ENCODE results near the gene GPBAR1.
A peak's percentile ranks its signal among the peaks of the same experiment; 100 is the strongest.

GPBAR1 gene, protein sequence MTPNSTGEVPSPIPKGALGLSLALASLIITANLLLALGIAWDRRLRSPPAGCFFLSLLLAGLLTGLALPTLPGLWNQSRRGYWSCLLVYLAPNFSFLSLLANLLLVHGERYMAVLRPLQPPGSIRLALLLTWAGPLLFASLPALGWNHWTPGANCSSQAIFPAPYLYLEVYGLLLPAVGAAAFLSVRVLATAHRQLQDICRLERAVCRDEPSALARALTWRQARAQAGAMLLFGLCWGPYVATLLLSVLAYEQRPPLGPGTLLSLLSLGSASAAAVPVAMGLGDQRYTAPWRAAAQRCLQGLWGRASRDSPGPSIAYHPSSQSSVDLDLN

DNA sequence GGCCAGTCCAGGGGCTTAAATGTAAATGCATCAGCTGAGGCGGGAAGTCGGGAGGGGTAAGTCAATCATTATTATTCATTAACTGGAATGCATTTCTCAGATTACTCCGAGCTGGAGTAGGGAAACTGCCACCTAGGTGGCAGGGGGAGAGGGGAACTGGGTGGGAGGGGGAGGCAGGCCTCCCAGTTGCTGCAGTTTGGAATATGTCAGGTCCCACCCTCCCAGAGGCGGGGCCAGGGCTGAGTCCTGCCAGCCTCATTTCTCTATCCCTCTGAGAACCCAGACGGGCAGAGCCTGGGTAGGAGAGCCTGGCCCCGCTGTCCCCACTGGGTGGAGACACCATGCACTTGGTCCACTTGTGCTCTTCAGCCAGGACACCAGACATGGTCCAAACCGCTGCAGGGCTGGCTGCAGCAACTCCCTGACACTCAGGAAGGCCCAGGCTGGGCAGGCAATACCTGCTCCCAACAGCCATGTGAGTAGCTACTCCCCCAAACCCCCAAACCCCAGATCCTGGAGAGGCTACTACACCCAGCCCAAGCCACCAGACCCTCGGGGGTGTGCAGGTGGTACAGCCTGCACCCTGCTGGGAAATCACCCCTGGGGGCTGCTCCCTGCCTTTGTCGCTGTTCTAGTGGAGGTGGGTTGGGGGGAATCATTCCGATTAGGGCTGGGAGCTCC lies at the start of gene GPBAR1:
Gene GPBAR1 (plus strand): TSS at position 274 of the 681 bp plus-strand sequence. CDS start 1,710 bp downstream, outside the sequence.
- DNase-seq (ENCODE audit: low read depth in 1 of 2, low spot score in 1 of 2) = no peak

DNA sequence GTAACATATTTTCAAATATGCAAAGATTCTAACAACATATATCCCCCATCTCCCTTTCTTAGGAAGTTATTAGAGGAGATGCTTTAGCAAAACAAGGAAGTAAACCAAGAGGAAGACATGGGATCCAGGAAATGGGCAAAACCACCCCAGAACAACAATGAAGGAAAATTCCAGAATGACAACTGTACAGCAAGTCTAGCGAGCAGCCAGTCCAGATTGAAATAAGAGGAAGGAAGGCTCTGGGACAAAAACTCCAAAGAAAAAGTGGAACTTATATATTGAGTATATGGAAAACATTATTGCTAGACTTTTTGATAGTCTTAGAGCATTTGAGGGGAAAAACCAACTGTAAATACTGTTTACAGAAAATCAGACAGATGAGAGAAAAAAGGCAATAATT lies 46.7 kb upstream of the GPBAR1 start:
- no peak for DNase-seq (ENCODE audit: low read depth in 1 of 2, low spot score in 1 of 2)

DNA sequence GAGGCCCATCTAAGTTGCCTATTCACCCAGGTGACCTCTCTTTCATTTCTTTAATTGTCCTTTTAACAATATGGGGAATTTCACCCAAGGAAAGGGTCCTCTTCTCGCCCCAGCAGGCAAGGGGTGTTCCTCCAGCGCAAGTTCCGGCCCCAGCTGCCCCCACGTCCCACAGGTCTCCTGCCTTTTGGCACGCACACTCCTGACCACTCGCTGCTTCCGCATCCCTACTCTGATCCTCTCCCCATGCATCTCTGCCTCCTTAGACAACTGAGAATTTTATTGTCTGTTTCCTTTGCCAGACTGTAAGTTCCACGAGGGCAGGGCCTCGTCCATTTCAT lies 44.5 kb upstream of the GPBAR1 start:
- no peak for DNase-seq (ENCODE audit: low read depth in 1 of 2, low spot score in 1 of 2)

DNA sequence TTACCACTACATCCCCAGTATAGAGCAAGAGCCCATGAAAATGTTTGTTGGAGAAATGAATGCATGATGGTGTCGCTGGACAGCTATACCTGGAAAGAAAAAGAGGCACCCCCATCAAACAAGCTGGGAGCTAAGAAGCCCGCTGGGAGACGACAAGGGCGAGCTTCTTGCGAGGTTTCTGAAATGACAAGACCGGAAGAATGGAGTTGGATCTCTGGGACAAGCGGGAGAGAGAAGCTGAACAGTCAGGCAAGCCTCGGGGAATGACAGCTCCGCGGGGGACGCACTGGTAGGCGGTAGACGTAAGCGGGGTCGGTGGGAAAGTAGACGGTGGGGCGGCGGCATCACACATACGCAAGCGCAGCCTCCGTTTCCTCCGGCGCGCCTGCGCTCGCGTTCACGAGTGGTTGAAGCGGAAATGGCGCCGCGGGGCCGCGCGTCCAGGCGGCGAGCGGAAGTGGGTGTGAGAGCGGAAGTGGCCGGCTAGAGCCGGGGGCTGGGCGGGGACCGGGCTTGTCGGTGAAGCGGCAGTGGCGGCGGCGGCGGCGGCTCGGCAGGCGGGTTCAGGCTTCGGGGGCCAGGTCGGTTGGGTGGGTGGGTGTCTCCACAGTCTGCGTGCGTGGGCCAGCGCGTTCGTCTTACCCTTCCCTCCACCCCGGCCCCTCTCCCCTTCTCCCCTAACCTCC lies 44.0 kb upstream of the GPBAR1 start, which contains the start of gene ARPC2:
Gene ARPC2 (plus strand): TSS at position 516 of the 686 bp plus-strand sequence. CDS start 282 bp downstream, outside the sequence.
- peak; percentile 90 to 91 for DNase-seq (ENCODE audit: low read depth in 1 of 2, low spot score in 1 of 2)

DNA sequence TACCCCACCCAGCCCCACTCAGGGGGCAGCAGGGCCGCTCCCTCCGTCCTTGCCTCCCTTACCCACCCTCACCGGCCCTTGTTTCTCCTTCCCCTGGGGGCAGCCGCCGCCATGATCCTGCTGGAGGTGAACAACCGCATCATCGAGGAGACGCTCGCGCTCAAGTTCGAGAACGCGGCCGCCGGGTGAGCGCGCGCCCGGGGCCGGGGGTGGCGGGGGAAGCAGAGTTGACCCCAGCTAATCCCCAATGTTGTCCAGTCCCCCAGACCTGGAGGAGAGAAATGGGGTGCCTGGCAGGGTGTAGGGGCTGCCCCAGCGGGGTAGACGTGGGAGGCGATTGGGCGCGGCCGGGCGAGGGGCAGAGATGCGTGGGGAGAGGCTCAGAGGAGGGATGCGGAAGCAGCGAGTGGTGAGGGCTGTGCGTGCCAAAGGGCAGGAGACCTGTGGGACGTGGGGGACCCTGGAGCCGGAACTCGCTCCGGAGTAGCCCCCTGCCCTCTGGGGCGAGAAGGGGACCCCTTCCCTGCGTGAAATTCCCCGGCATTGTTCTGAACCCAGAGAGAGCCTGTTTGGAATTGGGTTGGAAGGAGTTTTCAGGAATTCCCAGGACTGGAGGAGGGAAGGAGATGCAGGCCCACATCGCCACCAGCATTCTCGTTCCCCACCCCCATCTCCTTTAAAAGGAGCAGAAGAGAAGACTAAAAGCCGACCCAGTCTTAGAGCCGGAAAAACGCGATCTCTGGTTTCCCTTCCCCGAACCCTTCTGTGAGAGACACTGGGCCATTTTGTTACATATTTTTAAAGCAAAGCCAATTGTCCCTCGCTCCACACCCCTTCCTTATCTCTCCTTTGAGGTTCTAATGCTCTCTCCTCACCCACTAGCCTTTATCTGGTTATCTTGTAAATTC lies 43.2 kb upstream of the GPBAR1 start:
- DNase-seq (ENCODE audit: low read depth in 1 of 2, low spot score in 1 of 2) = peak; percentile 36 to 61

DNA sequence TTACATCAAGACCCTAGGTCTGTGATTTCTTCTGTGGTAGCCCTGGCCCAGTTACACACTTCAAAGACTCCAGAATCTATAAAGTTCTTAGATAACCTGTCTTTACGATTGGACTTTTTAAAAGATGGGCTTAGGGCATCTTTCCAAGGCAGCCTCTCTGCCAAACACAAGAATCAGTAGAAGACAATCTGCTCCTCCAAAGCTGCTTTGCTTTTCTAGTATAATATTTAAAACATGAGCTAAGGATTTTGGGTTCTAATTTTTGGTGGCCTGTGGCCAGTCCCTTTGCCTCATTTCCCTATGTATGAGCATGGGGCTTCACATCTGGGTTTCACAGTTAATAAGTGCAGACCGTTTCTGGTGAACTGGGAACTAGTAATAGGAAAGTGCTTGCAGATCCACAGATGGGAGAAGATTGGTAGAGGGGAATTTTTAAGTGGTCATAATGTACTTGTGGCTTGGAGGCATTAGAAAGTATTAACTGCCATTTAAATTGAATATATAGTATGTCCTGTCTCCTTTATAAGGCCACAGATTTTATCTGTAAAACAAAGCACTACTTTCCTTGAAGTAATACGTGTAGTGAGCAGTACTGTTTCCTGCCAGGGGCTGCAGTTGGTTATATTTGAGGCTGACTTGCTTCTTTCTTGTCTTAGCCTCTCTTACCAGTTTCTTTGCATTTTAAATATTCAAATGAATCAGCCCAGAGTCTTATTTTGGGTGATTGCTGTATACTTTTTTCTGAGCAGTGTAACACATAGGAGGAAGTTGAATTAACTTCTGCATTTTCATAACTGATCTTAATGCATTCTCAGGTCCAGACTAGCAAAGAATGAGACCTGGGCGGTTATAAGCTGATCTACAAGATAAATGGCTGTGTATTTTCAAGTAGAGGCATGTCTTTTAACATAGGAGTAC lies 42.3 kb upstream of the GPBAR1 start:
- DNase-seq (ENCODE audit: low read depth in 1 of 2, low spot score in 1 of 2) = no peak

DNA sequence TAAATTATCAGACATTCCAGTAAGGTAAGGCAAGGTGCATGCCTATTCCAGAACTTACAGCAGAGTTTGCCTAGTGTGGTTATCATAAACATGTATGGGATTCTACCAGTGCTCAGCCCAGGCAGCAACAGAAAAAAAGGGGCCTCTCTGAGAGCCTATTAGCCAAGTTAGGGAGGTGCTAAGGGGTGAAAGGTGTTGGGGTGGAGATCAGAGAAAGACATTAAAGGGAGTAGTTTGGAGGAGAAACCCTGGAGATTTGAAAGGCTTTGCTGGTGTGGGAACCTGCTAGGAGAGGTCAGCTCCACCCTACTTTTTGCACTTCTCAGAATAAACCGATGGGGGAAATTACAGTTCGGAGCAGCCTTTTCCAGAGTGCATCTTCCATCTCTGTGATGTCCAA lies 40.9 kb upstream of the GPBAR1 start:
- DNase-seq (ENCODE audit: low read depth in 1 of 2, low spot score in 1 of 2) = no peak

DNA sequence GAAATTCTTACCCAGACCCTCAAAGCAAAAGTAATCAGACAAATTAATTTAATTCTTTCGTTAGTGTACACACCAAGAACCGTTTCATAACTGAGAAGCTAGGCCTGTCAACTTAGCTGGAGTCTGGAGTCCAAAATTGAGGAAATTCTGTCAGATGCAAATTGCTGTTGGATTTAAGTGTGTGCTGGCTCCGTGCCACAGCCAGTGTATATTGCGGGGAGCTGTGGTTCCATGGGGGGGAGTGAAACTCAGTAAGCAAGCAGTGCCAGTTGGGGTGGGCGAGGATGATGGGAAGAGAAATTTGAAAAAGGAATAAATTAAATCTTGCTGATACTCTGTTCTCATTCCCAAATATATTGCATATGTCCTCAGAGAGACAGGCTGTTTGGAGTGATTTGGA lies 39.8 kb upstream of the GPBAR1 start:
- DNase-seq (ENCODE audit: low read depth in 1 of 2, low spot score in 1 of 2) = no peak

DNA sequence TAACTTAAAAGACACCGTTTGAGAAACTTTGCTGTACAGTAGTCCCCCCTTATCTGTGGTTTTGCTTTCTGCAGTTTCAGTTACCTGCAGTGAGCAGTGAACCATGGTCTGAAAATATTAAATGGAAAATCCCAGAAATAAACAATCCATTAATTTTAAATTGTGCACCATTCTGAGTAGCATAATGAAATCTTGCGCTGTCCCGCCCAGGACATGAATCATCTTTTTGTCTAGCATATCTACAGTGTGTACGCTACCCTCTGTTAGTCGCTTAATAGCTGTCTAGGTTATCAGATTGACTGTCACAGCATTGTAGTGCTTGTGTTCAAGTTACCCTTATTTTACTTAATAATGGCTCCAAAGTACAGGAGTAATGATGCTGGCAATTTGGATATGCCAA lies 37.8 kb upstream of the GPBAR1 start:
- no peak for DNase-seq (ENCODE audit: low read depth in 1 of 2, low spot score in 1 of 2)

DNA sequence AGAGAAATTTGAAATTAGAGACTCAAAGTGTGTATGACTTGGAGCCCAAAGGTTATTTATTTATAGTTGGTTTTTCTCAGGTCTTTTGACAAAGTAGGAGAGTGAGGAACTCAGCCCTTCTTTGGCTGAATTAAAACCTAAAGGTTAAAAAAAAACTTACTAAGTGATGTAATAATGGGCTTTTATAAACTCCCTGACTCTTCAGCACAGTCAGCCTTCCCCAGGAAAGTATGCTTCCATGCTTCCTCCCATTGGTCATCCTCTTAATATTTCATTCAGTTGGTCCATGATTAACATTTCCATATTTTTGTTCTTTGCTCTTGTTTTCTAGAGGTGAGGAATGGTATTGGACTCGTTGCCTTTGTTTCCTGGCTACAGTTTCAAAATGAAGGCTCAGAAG lies 36.6 kb upstream of the GPBAR1 start:
- DNase-seq (ENCODE audit: low read depth in 1 of 2, low spot score in 1 of 2) = no peak

DNA sequence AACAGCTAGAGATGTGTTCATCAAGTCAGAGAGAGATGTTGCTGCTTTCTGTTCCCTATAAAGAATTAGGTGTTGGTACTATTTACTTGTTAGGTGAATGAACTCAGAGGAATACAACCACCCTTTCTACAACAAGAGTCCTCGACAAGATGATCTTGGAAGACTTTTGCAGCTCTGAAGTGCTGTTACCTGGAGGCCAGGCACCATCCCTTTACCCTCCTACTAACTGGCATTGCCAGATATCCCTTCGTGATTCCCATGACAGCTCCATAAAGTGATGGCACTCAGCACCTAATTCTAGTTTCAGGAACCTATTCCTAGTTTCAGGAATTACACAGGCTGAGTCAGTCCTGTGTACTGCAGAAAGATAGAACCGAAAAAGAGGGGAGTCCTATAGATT lies 33.9 kb upstream of the GPBAR1 start:
- no peak for DNase-seq (ENCODE audit: low read depth in 1 of 2, low spot score in 1 of 2)

DNA sequence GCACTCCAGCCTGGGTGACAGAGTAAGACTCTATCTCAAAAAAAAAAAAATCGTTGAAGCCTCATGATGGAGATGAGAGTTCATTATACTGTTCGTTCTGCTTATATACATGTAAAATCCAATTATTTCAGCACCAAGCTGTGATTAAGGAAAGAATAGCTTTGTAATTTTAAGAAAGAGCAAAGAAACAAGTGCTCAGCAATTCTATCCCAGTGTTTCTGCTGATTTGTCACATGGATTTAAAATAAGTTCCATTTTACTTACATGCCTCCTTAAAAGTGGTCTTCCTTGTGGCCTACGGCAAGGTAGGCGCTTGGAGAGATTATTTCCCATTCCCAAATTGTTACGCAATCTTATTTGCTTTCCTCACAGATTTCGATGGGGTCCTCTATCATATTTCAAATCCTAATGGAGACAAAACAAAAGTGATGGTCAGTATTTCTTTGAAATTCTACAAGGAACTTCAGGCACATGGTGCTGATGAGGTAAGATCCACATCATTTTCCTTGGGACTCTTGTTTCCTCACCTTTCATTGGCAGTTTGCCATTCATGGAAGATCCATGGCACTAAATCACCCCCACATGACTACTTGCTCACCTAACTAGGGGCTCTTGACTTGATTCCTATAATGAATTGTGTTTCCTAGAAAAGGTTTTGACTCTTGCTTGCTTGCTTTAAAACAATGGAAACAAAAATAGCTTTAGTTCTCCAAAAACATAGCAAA lies 32.3 kb upstream of the GPBAR1 start:
- DNase-seq (ENCODE audit: low read depth in 1 of 2, low spot score in 1 of 2) = no peak

DNA sequence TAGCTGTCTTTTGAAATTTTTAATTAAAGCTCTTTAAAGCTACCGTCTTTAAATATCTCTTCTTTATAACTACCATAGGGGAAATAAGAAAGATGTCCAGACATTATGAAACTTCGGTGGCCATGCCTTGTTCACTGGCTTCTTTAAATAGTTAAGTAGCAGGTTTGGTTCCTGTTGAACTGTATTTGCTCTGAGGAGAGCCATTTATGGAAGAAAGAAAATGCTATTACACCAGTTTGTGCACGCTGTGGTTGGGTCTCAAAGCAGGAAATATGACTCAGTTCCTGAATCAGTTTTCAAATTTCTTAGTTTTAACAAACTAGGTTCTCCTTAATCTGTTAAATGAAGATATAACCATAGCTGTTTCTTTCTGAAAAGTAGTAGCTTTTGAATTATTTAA lies 31.6 kb upstream of the GPBAR1 start:
- DNase-seq (ENCODE audit: low read depth in 1 of 2, low spot score in 1 of 2) = no peak

DNA sequence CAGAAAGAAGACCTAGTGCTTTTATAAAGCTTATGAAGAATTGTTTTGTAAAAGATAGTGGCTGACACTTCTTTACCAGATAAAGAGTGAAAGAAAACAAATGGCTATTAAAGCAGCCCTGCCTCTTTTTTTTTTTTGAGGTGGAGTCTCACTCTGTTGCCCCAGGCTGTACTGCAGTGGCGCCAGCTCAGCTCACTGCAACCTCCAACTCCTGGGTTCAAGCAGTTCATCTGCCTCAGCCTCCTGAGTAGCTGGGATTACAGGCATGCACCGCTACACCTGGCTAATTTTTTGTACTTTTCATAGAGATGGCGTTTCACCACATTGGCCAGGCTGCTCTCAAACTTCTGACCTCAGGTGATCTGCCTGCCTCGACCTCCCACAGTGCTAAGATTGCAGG lies 31.0 kb upstream of the GPBAR1 start:
- no peak for DNase-seq (ENCODE audit: low read depth in 1 of 2, low spot score in 1 of 2)

DNA sequence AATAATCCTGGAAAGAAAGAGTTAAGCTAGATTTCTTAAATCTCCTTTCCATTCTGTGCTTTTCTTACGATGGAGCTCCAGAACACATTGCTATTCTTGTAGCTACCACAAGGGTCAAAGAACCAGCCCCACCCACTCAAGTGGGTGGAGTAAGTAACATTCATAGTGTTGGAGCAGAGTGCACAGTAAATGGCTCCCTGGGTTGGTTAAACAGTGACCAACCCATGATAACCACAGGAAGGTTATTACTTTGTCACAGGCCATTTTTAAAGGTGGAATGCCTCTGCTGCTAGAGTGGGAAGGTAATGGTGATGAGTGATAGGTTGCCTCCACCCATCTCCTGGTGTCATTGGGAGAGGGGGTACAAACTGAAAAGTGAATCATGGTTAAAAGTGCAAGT lies 29.9 kb upstream of the GPBAR1 start:
- no peak for DNase-seq (ENCODE audit: low read depth in 1 of 2, low spot score in 1 of 2)

DNA sequence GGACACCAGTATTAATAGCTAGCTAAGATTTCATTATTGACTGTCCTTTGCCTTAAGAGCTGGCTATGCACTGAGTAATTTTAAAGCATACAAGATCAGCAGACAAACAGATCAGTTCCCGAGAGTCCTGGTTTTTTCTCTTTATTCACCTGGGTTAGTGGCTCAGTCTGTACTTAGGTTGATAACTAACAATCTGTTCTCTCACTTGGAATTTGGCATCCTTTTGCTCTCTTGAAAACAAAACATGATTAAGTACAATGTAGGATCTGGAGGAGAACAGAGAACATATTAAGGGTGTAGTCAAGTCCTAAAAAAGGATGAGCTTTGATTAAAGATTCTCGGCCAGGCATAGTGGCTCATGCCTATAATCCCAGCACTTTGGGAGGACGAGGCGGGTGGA lies 27.3 kb upstream of the GPBAR1 start:
- no peak for DNase-seq (ENCODE audit: low read depth in 1 of 2, low spot score in 1 of 2)

DNA sequence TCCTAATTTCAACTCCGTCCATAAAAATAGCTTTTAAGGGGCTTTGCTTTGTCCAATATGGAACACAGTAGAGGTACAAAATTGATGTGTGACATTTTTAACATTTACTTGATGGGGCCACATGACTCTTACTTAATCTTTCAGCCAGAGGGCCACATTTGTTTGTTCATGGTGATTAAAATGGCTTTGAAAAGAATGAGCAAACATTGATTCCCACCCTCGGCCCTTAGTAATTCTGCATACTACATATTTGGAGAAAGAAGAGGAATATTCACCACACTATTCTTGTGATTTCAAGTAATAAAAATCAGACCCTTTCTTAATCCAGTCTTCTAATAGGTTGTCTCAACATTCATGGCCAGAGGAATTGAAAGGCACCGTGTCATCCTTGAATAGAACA lies 26.3 kb upstream of the GPBAR1 start:
- DNase-seq (ENCODE audit: low read depth in 1 of 2, low spot score in 1 of 2) = no peak

DNA sequence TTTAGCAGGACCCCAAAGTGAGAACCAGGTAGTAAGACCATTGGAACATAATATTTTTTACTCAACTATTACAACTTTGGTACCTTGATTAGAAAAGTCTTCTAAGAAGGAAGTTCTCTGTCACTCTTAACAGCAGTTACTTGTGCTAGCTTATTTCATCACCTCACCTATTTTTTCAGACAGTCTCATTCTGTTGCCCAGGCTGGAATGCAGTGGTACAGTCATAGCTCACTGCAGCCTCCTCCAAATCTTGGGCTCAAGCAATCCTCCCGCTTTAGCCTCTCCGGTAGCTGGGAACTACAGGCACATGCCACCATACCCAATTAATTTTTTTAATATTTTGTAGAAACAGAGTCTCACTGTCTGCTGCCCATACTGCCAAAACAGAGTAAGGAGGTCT lies 25.8 kb upstream of the GPBAR1 start:
- no peak for DNase-seq (ENCODE audit: low read depth in 1 of 2, low spot score in 1 of 2)

DNA sequence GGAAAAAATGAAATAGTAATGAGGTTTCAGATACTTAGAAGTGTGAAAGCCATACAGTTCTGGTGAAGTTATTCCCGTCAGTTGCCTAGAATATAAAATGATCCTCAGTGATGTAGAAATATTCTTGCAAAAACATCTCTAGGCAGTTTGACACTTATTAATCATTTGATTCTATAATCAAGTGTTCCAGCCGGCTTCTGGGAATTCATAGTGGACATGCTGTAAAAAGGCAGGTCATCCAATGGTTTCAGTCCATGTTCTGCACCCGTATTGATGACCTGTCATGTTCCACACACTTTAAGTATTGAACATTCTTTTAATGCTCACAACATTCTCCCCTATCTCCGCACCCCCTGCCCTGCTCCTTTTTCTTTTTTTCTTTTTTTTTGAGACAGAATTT lies 24.0 kb upstream of the GPBAR1 start:
- no peak for DNase-seq (ENCODE audit: low read depth in 1 of 2, low spot score in 1 of 2)

DNA sequence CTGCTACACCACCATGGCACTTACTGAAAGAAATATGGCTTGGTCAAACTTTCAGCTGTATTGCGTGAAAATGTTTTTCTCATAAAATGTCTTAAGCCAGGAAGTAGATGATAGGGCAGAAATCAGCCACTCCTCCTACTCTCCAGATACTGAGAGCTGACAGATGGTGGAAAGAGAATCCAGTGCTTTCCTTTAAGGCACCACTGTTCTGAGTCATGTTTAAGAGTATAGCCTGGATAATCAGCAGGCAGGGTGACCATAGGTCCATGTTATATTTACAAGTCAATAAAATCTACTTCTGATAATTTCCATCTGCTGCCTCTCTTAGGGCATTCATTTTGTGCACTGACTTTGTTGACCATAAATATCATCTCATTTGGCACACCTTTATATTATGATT lies 21.9 kb upstream of the GPBAR1 start:
- DNase-seq (ENCODE audit: low read depth in 1 of 2, low spot score in 1 of 2) = no peak

Measured in stimulated activated CD4-positive, alpha-beta T cell treated with anti-CD3 and anti-CD28 coated beads, Interleukin-15, amount 100 ng/mL, for 1 hour (primary cell).